ENCODE measurements around the gene GFOD1.

GFOD1 gene

GRCh38 chr6:13365320-13365719, 122.1 kb downstream of the GFOD1 start:
- Histone ChIP-seq H3K27me3 (replicated peaks; ENCODE audit: control insufficient read depth, insufficient read depth, low read length) (no peaks in the 10 kb centered on the region), H3K36me3 (ENCODE audit: control insufficient read depth, insufficient read depth, low read length, severe bottlenecking) (peaks cover 7% of the 10 kb centered on the region), H3K9ac (ENCODE audit: low read length) (no peak overlapping the region), H3K4me3 (ENCODE audit: low read length) (no peak overlapping the region), H3K4me1 (ENCODE audit: control insufficient read depth, insufficient read depth, low read length) (no peaks in the 10 kb centered on the region), H3K9me3 (ENCODE audit: control insufficient read depth, low read length) (no peaks in the 10 kb centered on the region)
- DNase-seq (ENCODE audit: low read depth): no peak

- Histone ChIP-seq H3K4me1 (ENCODE audit: control insufficient read depth, insufficient read depth, low read length) (no peaks in the 10 kb centered on the region), H3K4me3 (ENCODE audit: low read length) (no peak overlapping the region), H3K27me3 (replicated peaks; ENCODE audit: control insufficient read depth, insufficient read depth, low read length) (no peaks in the 10 kb centered on the region), H3K9me3 (ENCODE audit: control insufficient read depth, low read length) (no peaks in the 10 kb centered on the region), H3K9ac (ENCODE audit: low read length) (no peak overlapping the region), H3K36me3 (ENCODE audit: control insufficient read depth, insufficient read depth, low read length, severe bottlenecking) (peaks cover 7% of the 10 kb centered on the region)
- DNase-seq (ENCODE audit: low read depth): no peak
Observed at GRCh38 chr6:13364842-13365241, 122.6 kb downstream of the GFOD1 start.

- H3K36me3 ChIP-seq (ENCODE audit: control insufficient read depth, insufficient read depth, low read length, severe bottlenecking): peaks cover 7% of the 10 kb centered on the region
- H3K9ac ChIP-seq (ENCODE audit: low read length): no peak overlapping the region
- no peaks in the 10 kb centered on the region for H3K27me3 ChIP-seq (replicated peaks; ENCODE audit: control insufficient read depth, insufficient read depth, low read length)
- no peak for DNase-seq (ENCODE audit: low read depth)
- H3K4me3 ChIP-seq (ENCODE audit: low read length): no peak overlapping the region
- no peaks in the 10 kb centered on the region for H3K4me1 ChIP-seq (ENCODE audit: control insufficient read depth, insufficient read depth, low read length)
- no peaks in the 10 kb centered on the region for H3K9me3 ChIP-seq (ENCODE audit: control insufficient read depth, low read length)
Observed at GRCh38 chr6:13362412-13362811, 125.0 kb downstream of the GFOD1 start.

GRCh38 chr6:13360671-13361540, 126.5 kb downstream of the GFOD1 start:
- Histone ChIP-seq H3K27me3 (replicated peaks; ENCODE audit: control insufficient read depth, insufficient read depth, low read length) (no peaks in the 10 kb centered on the region), H3K9me3 (ENCODE audit: control insufficient read depth, low read length) (no peaks in the 10 kb centered on the region), H3K36me3 (ENCODE audit: control insufficient read depth, insufficient read depth, low read length, severe bottlenecking) (peaks cover 7% of the 10 kb centered on the region), H3K9ac (ENCODE audit: low read length) (no peak overlapping the region), H3K4me1 (ENCODE audit: control insufficient read depth, insufficient read depth, low read length) (peaks cover 2% of the 10 kb centered on the region), H3K4me3 (ENCODE audit: low read length) (no peak overlapping the region)
- DNase-seq (ENCODE audit: low read depth): no peak

- Histone ChIP-seq H3K9ac (ENCODE audit: low read length) (no peak overlapping the region), H3K4me3 (ENCODE audit: low read length) (no peak overlapping the region), H3K4me1 (ENCODE audit: control insufficient read depth, insufficient read depth, low read length) (peaks cover 16% of the 10 kb centered on the region), H3K36me3 (ENCODE audit: control insufficient read depth, insufficient read depth, low read length, severe bottlenecking) (no peaks in the 10 kb centered on the region), H3K9me3 (ENCODE audit: control insufficient read depth, low read length) (no peaks in the 10 kb centered on the region), H3K27me3 (replicated peaks; ENCODE audit: control insufficient read depth, insufficient read depth, low read length) (no peaks in the 10 kb centered on the region)
- no peak for DNase-seq (ENCODE audit: low read depth)
Observed at GRCh38 chr6:13359287-13359686, 128.1 kb downstream of the GFOD1 start.

- Histone ChIP-seq H3K27me3 (replicated peaks; ENCODE audit: control insufficient read depth, insufficient read depth, low read length) (no peaks in the 10 kb centered on the region), H3K9ac (ENCODE audit: low read length) (no peak overlapping the region), H3K9me3 (ENCODE audit: control insufficient read depth, low read length) (no peaks in the 10 kb centered on the region), H3K4me1 (ENCODE audit: control insufficient read depth, insufficient read depth, low read length) (peaks cover 16% of the 10 kb centered on the region), H3K4me3 (ENCODE audit: low read length) (no peak overlapping the region), H3K36me3 (ENCODE audit: control insufficient read depth, insufficient read depth, low read length, severe bottlenecking) (no peaks in the 10 kb centered on the region)
- no peak for DNase-seq (ENCODE audit: low read depth)
Observed at GRCh38 chr6:13358511-13358910, 128.9 kb downstream of the GFOD1 start.

GRCh38 chr6:13357551-13358075, 129.8 kb downstream of the GFOD1 start:
- H3K9ac ChIP-seq (ENCODE audit: low read length): no peak overlapping the region
- no peaks in the 10 kb centered on the region for H3K36me3 ChIP-seq (ENCODE audit: control insufficient read depth, insufficient read depth, low read length, severe bottlenecking)
- no peaks in the 10 kb centered on the region for H3K27me3 ChIP-seq (replicated peaks; ENCODE audit: control insufficient read depth, insufficient read depth, low read length)
- H3K9me3 ChIP-seq (ENCODE audit: control insufficient read depth, low read length): no peaks in the 10 kb centered on the region
- DNase-seq (ENCODE audit: low read depth): no peak
- H3K4me3 ChIP-seq (ENCODE audit: low read length): no peak overlapping the region
- H3K4me1 ChIP-seq (ENCODE audit: control insufficient read depth, insufficient read depth, low read length): peaks cover 16% of the 10 kb centered on the region

- DNase-seq (ENCODE audit: low read depth): no peak
- no peaks in the 10 kb centered on the region for H3K9me3 ChIP-seq (ENCODE audit: control insufficient read depth, low read length)
- H3K4me3 ChIP-seq (ENCODE audit: low read length): no peak overlapping the region
- H3K9ac ChIP-seq (ENCODE audit: low read length): no peak overlapping the region
- no peaks in the 10 kb centered on the region for H3K36me3 ChIP-seq (ENCODE audit: control insufficient read depth, insufficient read depth, low read length, severe bottlenecking)
- no peaks in the 10 kb centered on the region for H3K27me3 ChIP-seq (replicated peaks; ENCODE audit: control insufficient read depth, insufficient read depth, low read length)
- peaks cover 16% of the 10 kb centered on the region for H3K4me1 ChIP-seq (ENCODE audit: control insufficient read depth, insufficient read depth, low read length)
Observed at GRCh38 chr6:13355999-13356785, 131.2 kb downstream of the GFOD1 start.

- H3K9ac ChIP-seq (ENCODE audit: low read length): no peak overlapping the region
- no peaks in the 10 kb centered on the region for H3K27me3 ChIP-seq (replicated peaks; ENCODE audit: control insufficient read depth, insufficient read depth, low read length)
- peak; percentile 83 for DNase-seq (ENCODE audit: low read depth)
- no peak overlapping the region for H3K4me3 ChIP-seq (ENCODE audit: low read length)
- no peaks in the 10 kb centered on the region for H3K36me3 ChIP-seq (ENCODE audit: control insufficient read depth, insufficient read depth, low read length, severe bottlenecking)
- H3K4me1 ChIP-seq (ENCODE audit: control insufficient read depth, insufficient read depth, low read length): peaks cover 16% of the 10 kb centered on the region
- H3K9me3 ChIP-seq (ENCODE audit: control insufficient read depth, low read length): no peaks in the 10 kb centered on the region
Observed at GRCh38 chr6:13355043-13355945, 132.1 kb downstream of the GFOD1 start.

GRCh38 chr6:13354331-13355042, 132.9 kb downstream of the GFOD1 start:
- Histone ChIP-seq H3K4me1 (ENCODE audit: control insufficient read depth, insufficient read depth, low read length) (peaks cover 16% of the 10 kb centered on the region), H3K4me3 (ENCODE audit: low read length) (no peak overlapping the region), H3K9me3 (ENCODE audit: control insufficient read depth, low read length) (no peaks in the 10 kb centered on the region), H3K36me3 (ENCODE audit: control insufficient read depth, insufficient read depth, low read length, severe bottlenecking) (no peaks in the 10 kb centered on the region), H3K9ac (ENCODE audit: low read length) (no peak overlapping the region), H3K27me3 (replicated peaks; ENCODE audit: control insufficient read depth, insufficient read depth, low read length) (no peaks in the 10 kb centered on the region)
- peak; percentile 61 for DNase-seq (ENCODE audit: low read depth)
